ENCODE results near the gene ACP3.
"Not testable (repeated sequence)": the region's sequence is repeated elsewhere in the genome, so short reads cannot be mapped to it uniquely, and the experiment has no call there.

ACP3 gene

DNA sequence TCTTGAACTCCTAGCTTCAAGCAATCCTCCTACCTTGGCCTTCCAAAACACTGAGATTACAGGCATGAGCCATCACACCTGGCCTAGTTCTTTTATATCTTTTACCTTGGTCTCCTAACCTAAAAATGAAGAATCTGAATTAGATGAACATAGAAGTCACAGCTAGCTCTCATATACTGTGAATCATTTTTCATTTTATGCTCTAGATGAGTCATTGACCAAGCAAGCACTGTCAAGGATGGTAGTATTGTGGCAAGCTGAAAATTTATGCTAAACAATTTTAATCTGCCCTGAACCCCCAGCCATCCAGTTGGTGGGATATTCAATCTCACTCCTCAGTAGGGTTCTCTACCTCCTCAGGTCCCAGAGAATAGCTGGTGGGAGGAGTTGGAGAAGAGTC, 51.8 kb downstream of the ACP3 start:
- no peak for DNase-seq

GRCh38 chr3:132376945-132377354, 59.7 kb downstream of the ACP3 start:
- DNase-seq, result not testable (repeated sequence)

DNA sequence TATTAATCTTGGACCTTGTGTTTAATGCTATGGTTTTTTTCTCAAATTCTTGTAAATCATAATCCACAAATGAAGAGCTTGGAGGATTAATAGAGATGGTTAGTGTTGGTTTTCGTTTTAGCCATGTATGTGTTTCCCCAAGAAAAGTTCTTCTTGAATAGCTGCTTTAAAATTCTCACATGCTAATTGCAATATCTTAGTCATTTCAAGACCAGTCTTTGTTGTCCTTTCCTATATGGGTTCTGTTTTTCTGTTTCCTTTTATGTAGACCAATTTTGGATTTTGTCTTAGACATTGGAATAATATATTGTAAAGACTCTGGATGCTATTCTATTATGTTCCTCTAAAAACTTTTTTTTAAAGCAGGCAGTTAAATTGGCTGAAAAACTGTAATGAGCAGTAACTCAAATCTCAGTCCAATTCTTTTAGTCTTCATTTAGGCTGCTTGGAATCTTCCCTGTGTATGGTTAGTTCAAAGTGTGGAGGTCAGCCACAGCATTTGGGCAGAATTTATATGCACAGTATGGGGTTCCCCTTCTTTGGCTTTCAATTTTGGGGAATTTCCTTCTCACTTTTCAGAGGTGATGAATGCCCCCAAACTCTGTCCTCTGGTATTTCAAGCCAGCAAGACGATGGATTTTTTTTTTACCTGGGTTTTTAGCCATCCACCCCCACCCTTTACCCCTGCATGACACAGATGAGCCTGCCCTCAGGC, 61.0 kb downstream of the ACP3 start:
- no peak for DNase-seq

- no peak for DNase-seq
These were observed 61.6 kb downstream of the ACP3 start for GRCh38 chr3:132378846-132379245.

- no peak for DNase-seq
These were observed 63.7 kb downstream of the ACP3 start for GRCh38 chr3:132380920-132381319.

DNA sequence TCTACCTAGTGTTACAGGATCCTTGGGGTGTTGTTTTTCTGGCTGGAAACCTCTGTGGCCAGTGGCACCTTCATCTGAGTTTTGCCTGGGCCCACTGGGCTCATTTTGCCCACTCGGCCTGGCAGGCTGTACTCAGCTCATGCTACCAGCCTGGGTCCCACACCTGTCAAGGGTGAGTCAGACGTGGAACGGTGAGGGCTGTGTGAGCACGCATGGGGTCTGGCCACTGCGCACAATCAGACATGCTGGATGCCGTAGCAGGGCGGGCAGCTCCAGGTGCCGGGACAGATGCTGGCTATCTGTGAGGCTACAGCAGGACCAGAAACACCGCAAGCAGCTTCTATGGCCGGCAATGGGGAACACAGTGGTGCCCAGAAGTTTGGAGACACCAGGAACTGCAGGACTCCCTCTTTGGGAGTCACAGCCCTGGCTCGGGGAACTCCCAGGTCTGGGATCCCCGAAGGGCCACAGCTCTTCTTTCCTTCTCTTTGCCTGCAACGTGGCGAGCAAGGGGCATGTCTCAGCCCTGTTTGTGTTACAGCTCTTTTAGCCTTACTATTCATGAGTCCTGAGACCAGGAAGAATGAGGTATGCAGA, 64.2 kb downstream of the ACP3 start:
- no peak for DNase-seq

DNA sequence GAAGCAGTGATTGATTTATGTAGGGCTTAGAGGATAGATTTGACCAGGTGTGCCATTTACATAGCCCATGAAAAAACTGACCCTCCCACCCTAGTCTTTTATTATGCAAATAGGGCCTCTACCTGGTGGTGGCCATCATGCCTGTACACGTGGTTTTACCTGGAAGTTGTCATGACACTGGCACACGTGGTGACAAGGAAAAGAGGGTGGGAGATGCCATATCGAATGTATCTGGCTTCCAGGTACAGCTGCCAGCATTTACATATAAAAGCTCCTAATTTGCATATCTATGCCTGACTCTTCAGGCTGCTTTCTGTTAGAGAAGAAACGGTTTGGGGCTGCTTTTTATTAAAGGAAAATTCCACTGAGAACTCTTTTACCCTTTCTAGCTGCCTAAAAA, 65.1 kb downstream of the ACP3 start:
- DNase-seq, result no peak

- no peak for DNase-seq
These were observed 65.5 kb downstream of the ACP3 start for GRCh38 chr3:132382688-132383194.

DNA sequence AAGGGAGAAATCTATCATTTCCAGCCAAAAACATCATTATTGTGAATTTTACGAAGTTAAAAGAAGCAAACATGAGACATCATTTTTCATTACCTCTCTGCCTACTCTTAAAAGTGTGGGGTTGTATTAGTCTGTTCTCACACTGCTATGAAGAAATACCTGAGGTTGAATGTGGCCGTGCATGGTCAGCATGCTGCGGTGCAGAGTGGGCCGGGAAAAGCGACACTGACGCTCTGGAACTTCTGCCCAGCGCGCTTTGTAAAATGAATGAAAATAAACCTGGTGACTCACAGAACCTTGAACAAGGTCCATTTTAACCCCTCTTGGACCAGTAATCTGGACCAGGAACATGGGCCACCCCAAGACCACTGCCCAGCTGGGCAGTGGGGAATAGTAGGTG, 69.1 kb downstream of the ACP3 start:
- DNase-seq, result no peak

DNA sequence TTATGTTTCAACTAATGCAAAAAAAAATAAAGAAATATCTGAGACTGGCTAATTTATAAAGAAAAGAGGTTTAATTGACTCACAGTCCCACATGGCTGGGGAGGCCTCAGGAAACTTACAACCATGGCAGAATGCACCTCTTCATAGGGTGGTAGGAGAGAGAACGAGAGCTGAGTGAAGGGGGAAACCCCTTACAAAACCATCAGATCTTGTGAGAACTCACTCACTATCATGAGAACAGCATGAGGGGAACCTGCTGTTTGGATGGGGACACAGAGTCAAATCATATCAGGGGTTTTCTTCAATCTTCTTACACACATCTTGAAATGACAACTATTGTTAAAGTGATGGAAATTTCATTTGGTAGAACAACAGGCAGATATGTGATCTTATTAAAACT, 75.5 kb downstream of the ACP3 start:
- DNase-seq, result not testable (repeated sequence)

DNA sequence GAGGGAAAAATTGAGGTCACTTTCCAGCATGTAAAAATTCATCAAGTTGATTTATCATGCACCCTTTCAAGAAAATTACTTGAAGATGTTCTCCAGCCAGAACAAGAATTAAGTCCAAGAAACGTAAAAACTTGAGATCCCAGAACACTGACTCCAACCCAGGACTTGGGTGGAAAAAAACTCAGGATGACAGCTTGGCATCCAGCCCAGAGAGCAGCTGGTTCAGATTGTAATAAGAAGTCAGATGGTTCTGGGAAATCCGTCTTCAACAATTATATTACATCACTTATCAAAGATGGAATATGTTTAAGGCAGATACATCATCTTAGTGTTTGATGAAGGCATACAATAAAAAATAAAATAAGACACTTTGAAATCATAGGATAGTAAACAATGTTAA, 77.1 kb downstream of the ACP3 start:
- no peak for DNase-seq

DNA sequence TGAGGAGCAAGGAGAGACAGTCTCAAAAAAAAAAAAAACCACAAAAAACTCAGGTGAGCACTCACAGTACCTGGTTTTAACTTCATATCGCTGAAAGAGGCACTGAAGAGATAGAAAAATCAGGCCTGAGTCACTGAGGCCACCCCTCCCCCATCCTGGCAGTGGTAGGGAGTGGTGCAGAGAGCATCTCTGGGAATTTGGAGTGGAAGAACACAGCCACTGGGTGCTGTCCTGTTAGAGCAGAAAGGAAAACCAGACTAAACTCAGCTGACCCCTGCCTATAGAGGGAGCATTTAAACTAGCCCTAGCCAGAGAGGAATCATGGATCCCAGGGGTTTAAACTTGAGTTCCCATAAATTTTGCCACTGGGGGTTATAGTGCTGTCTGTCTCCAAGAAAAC, 77.9 kb downstream of the ACP3 start:
- DNase-seq, result no peak

- DNase-seq, result no peak
These were observed 79.0 kb downstream of the ACP3 start for GRCh38 chr3:132396255-132396654.

DNA sequence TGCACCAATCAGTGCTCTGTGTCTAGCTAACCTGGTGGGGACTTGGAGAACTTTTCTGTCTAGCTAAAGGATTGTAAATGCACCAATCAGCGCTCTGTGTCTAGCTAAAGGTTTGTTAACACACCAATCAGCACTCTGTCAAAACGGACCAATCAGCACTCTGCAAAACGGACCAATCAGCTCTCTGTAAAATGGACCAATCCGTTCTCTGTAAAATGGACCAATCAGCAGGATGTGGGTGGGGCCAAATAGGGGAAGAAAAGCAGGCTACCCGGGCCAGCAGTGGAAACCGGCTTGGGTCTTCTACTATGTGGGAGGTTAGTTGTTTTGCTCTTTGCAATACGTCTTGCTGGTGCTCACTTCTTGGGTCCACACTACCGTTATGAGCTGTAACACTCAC, 79.6 kb downstream of the ACP3 start:
- not testable (repeated sequence) for DNase-seq

DNA sequence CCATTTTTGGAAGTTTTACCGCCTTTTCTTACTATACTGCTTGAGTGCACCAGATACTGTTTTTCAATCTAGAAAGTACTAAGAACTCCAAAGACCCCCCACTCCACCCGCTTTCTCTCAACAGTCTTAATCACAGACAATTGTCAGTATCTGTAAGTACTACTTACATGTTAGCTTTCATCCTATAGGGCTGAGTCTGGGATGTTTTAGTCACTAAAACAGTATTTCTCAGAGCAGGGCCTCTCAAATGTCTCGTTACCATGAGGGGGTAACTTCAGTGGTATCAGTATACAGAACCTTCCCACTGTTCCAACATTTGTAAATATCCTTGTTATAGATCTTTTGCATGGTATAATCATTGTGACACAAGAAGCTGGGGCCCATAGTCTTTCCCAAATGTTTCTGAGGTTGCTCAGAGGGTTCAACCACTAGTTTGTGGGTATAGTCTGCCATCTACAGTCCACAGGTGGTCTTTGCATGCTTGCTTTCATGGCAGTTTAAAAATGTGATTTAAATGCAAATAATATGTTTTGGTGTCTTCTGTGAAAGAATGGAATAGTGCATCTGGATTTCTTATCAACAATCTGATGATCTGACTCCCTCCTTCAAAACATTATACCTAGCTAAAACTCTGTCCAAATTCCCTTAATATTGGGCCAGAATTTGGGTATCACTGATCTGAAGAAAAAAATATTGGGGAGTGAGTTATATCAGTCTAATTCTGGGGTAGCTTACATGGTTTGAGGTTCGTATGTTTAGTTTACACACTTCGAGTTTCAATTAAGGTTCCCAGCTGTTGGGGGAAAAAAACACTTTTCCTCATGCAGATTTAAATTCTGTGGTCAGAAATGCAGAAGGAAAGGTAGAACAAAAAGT, 82.1 kb downstream of the ACP3 start:
- peak; percentile 36 for DNase-seq

DNA sequence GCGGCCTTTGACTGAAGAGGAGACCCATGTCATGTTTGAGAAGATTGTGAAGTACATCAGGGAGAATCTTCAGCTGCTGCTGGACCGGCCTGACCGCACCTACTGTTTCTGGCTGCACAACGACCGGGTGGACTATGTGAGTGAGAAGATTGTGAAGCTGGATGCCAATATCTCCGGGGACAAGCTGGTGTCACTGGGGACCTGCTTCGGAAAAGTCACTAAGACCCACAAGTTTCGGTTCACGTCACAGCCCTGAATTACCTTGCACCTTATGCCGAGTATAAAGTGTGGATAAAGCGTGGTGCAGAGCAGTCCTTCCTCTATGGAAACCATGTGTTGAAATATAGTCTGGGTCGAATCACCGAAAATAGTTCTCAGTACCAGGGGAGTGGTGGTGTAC, 84.0 kb downstream of the ACP3 start:
- no peak for DNase-seq

DNA sequence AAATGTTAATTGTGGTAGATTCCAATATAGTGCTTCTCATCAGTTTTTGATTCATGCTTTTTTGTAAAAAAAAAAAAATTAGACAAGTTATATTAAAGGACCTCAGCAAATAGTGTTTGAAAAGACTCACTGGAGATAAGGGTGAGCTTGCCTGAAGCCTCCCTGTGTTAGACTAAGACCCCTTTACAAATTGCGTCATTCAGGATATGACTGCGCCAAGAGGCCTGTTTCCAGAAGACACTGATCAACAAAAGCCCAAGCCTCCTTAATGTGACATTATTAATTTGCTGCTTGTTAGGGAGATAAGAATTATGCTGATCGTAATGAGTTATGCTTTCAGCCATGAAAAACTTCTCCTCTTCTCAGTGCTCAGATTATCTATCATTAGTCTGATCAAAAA, 87.1 kb downstream of the ACP3 start:
- DNase-seq, result no peak

- no peak for DNase-seq
These were observed 88.0 kb downstream of the ACP3 start for GRCh38 chr3:132405188-132405587.

GRCh38 chr3:132405609-132406299, 88.5 kb downstream of the ACP3 start:
- DNase-seq, result no peak

DNA sequence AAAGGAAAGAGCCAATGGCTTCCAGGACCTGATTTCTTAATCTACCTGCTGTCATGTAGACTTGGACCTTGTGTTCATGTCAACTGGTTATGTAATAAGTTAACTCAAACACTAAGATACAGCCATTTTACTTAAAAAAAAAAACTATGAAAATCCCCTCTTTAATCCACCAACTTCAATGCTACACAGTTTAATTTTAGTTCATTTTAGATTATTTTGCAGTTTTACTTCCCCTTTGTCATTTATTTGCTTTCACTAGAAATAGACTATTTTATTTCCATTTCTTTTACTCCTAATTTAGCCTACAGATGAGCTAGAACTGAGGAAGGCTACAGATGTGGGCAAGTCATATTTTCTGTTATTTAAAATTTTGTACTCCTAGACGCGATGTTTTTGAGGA, 89.4 kb downstream of the ACP3 start:
- no peak for DNase-seq

DNA sequence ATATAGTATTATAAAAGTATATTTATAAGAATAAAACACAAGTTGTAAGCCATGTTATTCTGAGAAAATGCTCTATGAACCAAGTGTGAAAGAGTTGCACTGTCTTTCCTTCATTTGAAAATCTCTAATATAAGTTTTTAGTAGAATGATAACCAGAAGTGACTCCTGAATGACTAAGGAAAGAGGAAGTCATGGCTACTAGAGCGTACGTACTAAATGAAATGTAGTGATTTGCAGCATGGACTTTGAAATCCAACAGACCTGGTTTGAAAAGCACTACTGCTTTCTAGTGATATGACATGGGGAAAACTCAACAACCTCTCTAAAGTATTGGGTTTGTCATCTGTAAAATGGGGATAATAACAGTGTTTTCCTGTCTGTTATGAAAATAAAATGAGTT, 89.8 kb downstream of the ACP3 start:
- DNase-seq, result no peak
